ENCODE results near the gene RRP1B.

The RRP1B gene

GRCh38 chr21:43693981-43694380 lies 34.6 kb downstream of the RRP1B start:
- TF ChIP-seq CEBPB (IDR thresholded peaks at IDR 0.05): no peak
- TF ChIP-seq, protein P1, sequence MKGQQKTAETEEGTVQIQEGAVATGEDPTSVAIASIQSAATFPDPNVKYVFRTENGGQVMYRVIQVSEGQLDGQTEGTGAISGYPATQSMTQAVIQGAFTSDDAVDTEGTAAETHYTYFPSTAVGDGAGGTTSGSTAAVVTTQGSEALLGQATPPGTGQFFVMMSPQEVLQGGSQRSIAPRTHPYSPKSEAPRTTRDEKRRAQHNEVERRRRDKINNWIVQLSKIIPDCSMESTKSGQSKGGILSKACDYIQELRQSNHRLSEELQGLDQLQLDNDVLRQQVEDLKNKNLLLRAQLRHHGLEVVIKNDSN (IDR thresholded peaks at IDR 0.05): no peak
- no peak for TF ChIP-seq YY1 (IDR thresholded peaks at IDR 0.05; ENCODE audit: low read depth)
- TF ChIP-seq RAD21 (IDR thresholded peaks at IDR 0.05; ENCODE audit: low read depth): no peak
- no peak for TF ChIP-seq TCF12 (IDR thresholded peaks at IDR 0.05; ENCODE audit: low read depth)
- TF ChIP-seq TAF1 (IDR thresholded peaks at IDR 0.05; ENCODE audit: low read depth): no peak
- no peak for TF ChIP-seq ZBTB7A (IDR thresholded peaks at IDR 0.05; ENCODE audit: low read depth)
- no peak for TF ChIP-seq FOXM1 (IDR thresholded peaks at IDR 0.05; ENCODE audit: borderline replicate concordance, low read depth)
- TF ChIP-seq MAX (IDR thresholded peaks at IDR 0.05): no peak
- no peak for TF ChIP-seq REST (IDR thresholded peaks at IDR 0.05; ENCODE audit: low read depth)
- no peak for TF ChIP-seq EP300 (IDR thresholded peaks at IDR 0.05; ENCODE audit: borderline replicate concordance)
- TF ChIP-seq EGR1 (IDR thresholded peaks at IDR 0.05): no peak
- TF ChIP-seq NFIC (IDR thresholded peaks at IDR 0.05): no peak
- no peak for TF ChIP-seq TEAD4 (IDR thresholded peaks at IDR 0.05)
- TF ChIP-seq CREB1 (IDR thresholded peaks at IDR 0.05; ENCODE audit: low read depth): no peak

DNA sequence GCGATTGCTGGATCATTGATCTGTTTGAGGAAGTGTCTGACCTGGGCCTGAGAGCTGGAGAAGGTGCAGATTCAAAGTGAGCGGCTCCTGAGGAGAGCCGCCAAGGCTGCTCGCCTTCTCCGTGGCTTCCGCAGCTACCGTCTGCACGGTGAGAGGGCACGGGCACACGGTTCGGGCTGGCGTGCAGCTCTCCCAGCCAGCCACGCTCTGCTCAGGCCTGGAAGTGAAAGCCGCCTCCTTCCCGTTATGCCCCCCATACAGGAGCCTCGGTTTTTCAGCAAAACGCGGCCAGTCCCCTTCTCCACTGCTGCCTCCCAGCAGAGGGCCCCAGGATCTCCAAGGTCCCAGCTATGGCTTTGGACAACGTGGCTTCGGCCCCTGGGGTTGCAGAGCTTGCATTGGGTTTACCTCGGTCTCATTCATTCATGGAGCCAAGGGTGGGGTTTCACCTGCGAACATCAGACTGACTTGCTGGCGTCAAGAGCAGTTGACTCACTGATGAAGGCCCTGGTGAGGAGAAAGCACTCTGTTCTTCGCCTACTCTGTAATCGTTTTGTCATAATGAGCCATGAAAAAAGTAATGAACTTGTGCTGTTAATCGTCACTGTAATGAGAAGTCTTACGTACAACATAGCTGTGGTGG lies 35.2 kb downstream of the RRP1B start:
- TF ChIP-seq, protein P1 (IDR thresholded peaks at IDR 0.05): no peak
- TF ChIP-seq RAD21 (IDR thresholded peaks at IDR 0.05; ENCODE audit: low read depth): no peak
- no peak for TF ChIP-seq MAX (IDR thresholded peaks at IDR 0.05)
- TF ChIP-seq YY1 (IDR thresholded peaks at IDR 0.05; ENCODE audit: low read depth): no peak
- TF ChIP-seq CREB1 (IDR thresholded peaks at IDR 0.05; ENCODE audit: low read depth): no peak
- no peak for TF ChIP-seq FOXM1 (IDR thresholded peaks at IDR 0.05; ENCODE audit: borderline replicate concordance, low read depth)
- TF ChIP-seq TCF12 (IDR thresholded peaks at IDR 0.05; ENCODE audit: low read depth): no peak
- TF ChIP-seq ZBTB7A (IDR thresholded peaks at IDR 0.05; ENCODE audit: low read depth): no peak
- TF ChIP-seq EGR1 (IDR thresholded peaks at IDR 0.05): no peak
- no peak for TF ChIP-seq REST (IDR thresholded peaks at IDR 0.05; ENCODE audit: low read depth)
- TF ChIP-seq TAF1 (IDR thresholded peaks at IDR 0.05; ENCODE audit: low read depth): no peak
- no peak for TF ChIP-seq TEAD4 (IDR thresholded peaks at IDR 0.05)
- TF ChIP-seq CEBPB (IDR thresholded peaks at IDR 0.05): no peak
- no peak for TF ChIP-seq NFIC (IDR thresholded peaks at IDR 0.05)
- TF ChIP-seq EP300 (IDR thresholded peaks at IDR 0.05; ENCODE audit: borderline replicate concordance): no peak

DNA sequence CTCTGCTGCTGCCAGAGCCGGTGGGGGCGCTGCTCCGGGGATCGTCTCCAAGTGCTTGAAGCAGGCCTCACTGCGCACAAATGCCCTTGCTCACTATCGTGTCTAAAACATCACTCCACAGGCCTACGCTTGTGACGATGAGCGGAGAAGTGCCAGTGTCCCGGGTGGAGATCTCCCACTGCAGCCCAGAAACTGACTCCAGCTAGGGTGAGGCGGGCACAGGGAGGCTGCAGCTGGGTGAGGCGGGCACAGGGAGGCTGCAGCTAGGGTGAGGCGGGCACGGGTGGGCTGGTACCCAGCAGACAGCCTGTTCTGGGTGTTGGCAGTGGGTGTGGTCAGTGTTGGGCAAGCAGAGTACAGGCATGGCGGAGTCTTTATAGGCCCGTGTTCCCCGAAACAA lies 36.9 kb downstream of the RRP1B start:
- TF ChIP-seq TAF1 (IDR thresholded peaks at IDR 0.05; ENCODE audit: low read depth): no peak
- no peak for TF ChIP-seq EGR1 (IDR thresholded peaks at IDR 0.05)
- TF ChIP-seq NFIC (IDR thresholded peaks at IDR 0.05): no peak
- TF ChIP-seq MAX (IDR thresholded peaks at IDR 0.05): no peak
- no peak for TF ChIP-seq ZBTB7A (IDR thresholded peaks at IDR 0.05; ENCODE audit: low read depth)
- TF ChIP-seq CEBPB (IDR thresholded peaks at IDR 0.05): no peak
- TF ChIP-seq EP300 (IDR thresholded peaks at IDR 0.05; ENCODE audit: borderline replicate concordance): no peak
- TF ChIP-seq TEAD4 (IDR thresholded peaks at IDR 0.05): no peak
- no peak for TF ChIP-seq CREB1 (IDR thresholded peaks at IDR 0.05; ENCODE audit: low read depth)
- no peak for TF ChIP-seq REST (IDR thresholded peaks at IDR 0.05; ENCODE audit: low read depth)
